NCI-H1105 treated with DMSO at 0.1 percent for 48 hours (cell line): Measurements from ENCODE around the gene ZMIZ1.

Experiments used
- DNase-seq: peaks from one replicate; lab custom pipeline; 2025; lab: John Stamatoyannopoulos, UW

Gene ZMIZ1

DNA sequence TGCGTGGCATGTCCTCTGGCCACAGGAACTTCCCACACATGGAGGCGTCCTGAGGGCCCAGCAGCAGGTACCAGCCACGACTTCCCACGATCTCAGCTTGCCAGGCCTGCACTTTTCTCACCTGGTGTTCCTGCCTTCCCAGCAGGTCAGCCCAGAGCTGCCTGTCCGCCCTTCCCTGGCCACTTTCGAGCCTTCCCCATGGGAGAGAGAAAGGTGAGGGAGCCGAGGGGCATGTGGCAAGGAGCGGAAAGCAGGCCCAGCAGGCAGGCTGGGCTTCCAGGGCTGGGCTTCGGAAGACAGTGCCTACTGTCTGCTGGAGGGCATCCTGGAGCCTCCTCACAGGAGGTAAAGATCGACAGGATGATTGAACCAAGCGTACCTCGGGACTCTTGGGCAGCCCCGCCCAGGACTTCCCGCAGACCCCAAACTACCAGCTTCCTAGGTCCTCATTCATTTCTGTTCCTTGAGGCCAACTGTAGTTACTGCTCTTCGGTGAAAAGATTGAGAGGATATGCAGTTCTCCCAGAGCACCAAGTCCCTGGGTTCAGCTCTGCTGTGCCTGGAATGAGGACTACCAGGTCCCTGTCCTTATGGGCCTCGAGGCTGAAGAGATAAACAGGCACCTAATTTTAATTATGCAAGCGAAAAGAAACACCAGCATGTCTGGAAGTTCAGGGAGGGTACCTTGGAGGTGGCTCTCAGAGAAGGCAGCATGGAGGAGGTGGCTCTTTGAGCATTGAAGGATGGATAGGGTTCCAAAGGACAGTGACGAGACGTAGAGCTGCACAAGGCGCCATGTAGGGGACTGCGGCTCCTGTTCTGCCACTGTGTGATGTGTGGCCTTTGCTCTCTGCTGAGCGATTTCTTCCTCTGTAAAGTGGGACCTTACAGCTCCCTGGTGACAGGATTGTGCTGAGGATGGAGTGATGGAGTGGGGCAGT lies 87.8 kb downstream of the ZMIZ1 start:
- DNase-seq: no peak

GRCh38 chr10:79158004-79158340 lies 89.2 kb downstream of the ZMIZ1 start:
- DNase-seq: no peak

- no peak for DNase-seq
Measured at GRCh38 chr10:79158402-79159097, 89.8 kb downstream of the ZMIZ1 start.

DNA sequence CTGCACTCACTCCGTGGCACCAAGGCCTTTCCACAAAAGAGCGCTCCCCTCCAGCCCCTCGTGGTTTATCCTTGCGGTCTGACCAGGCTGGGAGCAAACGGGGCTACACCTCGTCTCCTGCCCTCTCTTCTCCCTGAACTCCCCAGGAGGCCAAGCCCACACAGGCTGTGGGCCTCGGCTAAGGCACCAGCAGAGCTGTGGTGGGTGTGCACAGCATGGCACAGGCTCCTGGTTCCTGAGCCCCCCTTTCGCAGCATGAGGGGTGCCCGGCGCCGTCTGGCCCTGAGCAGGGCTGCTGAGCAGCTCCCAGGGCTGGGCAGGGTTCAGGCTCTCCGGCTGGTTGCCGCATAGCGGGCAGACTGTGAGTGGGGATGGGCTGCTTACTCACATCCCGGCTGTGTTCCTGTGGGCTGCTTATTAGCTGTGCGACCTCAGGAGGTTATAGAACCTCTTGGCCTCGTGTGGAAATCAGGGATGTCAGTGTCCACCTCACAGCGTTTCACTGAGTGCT lies 90.4 kb downstream of the ZMIZ1 start:
- no peak for DNase-seq

GRCh38 chr10:79159785-79160184 lies 91.0 kb downstream of the ZMIZ1 start:
- DNase-seq: no peak

GRCh38 chr10:79160191-79160590 lies 91.4 kb downstream of the ZMIZ1 start:
- DNase-seq: no peak

- DNase-seq: no peak
Measured at GRCh38 chr10:79161557-79161956, 92.8 kb downstream of the ZMIZ1 start.

- no peak for DNase-seq
Measured at GRCh38 chr10:79162022-79162421, 93.3 kb downstream of the ZMIZ1 start.

GRCh38 chr10:79162861-79163665 lies 94.3 kb downstream of the ZMIZ1 start:
- DNase-seq: no peak

GRCh38 chr10:79163666-79163975 lies 94.9 kb downstream of the ZMIZ1 start:
- DNase-seq: no peak

DNA sequence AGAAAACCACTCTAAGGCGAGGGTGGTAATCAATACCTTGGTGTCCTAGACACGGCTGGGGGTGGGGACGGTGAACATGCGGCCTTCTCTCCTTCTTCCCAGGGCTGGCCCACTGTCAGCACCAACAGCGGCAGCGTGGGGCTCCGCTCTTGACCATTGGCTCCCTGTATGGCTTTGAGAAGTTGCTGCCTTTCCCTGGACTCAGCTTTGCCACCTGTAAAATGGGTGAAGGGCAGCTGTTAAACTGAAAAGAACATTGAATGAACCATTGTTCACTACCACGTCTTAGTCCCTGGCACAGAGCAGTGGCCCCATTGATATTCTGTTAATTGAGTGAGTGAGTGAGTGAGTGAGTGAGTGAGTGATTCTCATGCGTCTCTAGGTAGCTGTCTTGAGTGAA lies 95.3 kb downstream of the ZMIZ1 start:
- no peak for DNase-seq

DNA sequence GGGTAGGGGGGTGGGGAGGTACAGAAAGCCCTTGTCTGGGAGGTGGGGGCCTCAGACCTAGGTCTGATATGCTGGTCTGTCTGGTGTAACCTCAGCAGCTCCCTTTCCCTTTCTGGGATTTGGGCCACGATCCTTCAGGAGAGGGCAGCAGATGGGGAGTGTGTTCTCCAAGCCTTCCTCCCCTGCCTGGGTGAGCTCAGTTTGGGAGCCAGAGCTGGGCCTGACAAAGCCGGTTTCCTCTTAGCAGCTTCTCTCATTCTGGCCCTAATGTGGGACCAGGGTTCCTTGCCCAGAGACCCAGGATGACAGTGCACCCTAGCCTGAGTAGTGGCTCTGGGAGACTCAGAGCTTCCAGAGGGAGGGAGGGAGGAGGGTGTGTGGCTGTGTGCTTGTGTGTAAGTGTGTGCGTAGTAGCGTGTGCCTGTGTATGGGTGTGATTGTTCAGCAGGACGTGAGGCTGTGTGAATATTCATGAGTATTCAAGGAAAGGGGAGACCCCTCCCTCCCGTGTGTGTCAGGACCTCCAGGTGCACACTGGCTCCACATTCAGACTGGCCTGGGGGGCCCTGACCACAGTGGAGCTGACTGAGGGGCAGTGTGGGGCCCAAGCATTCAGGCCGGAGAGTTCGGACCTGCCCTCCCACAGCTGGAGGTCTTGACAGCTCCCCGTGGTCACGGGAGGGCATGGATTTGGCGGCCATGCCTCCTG lies 96.5 kb downstream of the ZMIZ1 start:
- no peak for DNase-seq

DNA sequence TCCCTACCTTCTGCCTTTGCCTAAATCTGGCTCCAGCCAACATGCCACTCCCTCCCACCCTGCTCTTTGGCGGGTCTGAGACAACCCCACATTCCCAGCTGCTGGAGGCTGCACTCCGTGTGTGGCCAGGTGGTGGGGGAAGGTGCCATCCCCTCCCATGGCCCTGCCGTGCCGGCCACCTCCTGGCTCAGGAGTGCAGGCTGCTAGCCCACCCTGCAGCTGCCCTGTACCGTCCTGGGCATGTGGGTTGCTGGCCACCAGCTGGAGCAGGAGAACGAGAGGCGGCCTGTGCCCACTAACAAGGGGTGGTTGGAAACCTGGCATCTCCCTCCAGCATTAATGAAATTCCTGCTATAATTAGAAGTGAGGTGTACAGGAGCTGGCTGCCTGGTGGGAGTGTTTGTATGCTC lies 97.6 kb downstream of the ZMIZ1 start:
- DNase-seq: no peak

DNA sequence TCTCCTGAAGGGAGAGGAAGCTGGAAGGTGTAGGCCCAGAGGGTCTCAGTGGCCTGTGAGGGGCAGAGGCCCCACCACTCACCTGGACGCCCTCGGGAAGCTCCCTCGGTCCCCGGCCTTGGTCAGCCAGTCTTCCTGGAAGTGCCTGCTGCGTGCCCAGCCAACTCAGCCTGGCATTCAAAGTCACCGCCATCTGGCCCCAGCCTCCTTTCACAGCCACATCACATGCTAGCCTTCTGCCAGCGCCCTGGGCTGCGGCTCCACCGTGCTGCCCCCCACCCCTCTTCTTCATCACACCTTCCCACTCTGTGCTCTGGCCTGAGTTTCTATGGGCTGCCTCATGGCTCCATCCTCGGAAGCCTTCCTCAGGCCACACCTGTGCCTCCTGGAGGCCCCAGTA lies 98.0 kb downstream of the ZMIZ1 start:
- no peak for DNase-seq

GRCh38 chr10:79167537-79167936 lies 98.8 kb downstream of the ZMIZ1 start:
- DNase-seq: no peak

DNA sequence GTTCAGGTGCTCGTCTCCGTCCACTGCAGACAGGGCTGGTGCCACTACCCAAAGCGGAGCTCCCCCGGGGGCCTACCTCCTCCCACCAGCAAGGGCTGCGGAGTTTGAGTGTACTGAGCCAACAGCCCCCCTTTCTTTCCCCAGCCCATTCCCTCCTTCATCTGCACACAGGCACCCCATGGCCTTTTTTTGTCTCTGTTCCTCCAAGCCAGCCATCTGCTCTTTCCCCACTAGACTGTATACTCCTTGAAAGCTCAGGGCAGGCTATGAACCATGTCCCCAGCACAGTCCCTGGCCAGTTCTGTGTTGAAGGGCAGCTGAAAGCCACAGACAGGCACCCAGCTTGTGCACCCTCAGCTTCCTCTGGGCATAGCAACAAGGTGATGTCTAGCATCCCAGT lies 99.4 kb downstream of the ZMIZ1 start:
- DNase-seq: no peak

DNA sequence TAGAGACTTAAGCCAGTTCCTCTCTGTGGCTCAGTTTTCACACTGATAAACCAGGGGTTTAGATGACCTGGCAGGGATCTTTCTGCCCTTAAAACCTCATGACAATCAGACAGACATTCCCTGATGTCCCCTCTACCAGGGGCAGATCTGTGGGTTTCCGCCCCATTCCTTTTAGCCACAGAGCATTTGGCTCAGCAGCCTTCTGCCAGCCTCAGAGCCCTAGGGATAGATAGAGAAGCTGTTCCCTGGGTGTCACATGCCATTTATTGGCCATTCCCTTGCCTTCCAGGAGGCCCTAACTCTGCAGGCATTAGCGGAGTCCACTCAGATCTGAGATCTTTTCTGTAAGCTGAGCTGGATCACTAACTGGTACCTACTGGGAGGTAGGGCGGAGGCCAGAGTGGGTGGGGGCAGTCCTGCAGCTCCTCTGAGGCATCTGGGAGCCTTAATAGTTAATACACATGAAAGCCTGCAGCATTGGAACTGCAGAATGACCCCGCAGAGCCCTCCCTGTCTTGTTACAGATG lies 101.5 kb downstream of the ZMIZ1 start:
- no peak for DNase-seq

- DNase-seq: no peak
Measured at GRCh38 chr10:79170993-79171392, 102.2 kb downstream of the ZMIZ1 start.

GRCh38 chr10:79171504-79171903 lies 102.7 kb downstream of the ZMIZ1 start:
- no peak for DNase-seq

- no peak for DNase-seq
Measured at GRCh38 chr10:79172881-79173280, 104.1 kb downstream of the ZMIZ1 start.

DNA sequence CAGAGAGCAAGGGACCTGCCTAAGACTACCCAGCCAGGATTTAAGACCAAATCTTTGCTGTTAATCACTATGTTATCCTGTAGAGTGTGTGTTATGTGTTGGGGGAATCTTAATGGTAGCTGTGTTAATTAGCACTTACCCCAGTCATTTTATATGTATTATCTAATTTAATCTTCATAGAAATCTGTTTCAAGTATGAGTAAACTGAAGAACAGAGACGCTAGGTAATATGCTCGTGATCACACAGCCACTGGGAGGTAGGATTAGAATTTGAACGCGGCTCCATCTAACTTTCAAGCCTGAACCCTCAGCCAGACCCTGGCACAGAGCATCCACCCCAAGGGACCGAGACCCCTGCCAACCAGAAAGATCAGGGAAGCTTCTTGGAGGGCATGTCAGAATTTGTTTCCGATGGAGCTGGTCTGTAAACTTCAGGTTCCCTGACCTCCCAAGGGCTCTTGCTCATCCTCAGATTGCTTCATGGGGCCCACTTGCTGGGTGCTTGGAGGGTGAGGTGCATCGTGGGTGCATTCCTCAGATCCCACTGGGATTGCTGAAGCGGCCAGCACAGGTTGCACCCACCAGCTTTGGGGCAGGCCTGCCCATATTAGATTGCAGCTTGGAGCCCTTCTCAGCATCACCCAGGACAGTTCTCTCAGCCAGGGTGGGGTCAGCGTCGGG lies 105.0 kb downstream of the ZMIZ1 start:
- no peak for DNase-seq
